Right renal pelvis (tissue), 4 donors: ENCODE data around the gene PPARA. TPM values are rescaled to one million over a fixed set of nuclear protein-coding genes. Genes with fewer than 3 reads are reported as not detected.

Source experiments
- DNase-seq, 4 donors: peaks; one replicate each; pipeline ENCODE4 v3.0.0-alpha.2; 2013; ENCODE audit warnings: low read depth in 4 of 4, low spot score in 3 of 4, missing footprints in 1 of 4
- polyA plus RNA-seq, 4 donors: library from polyadenylated mRNA; unstranded; fragments of 120-200 nt; gene quantifications; one replicate each; pipeline ENCODE4 v1.2.1, GENCODE V29; 2013; ENCODE audit not compliant: insufficient read length in 4 of 4

Gene PPARA
- polyA plus RNA-seq, 4 donors, result 25.7 to 31.6 (median 26.5) TPM

- no peak for DNase-seq
Observed at GRCh38 chr22:46140989-46141928, 9.1 kb upstream of the PPARA start.

DNA sequence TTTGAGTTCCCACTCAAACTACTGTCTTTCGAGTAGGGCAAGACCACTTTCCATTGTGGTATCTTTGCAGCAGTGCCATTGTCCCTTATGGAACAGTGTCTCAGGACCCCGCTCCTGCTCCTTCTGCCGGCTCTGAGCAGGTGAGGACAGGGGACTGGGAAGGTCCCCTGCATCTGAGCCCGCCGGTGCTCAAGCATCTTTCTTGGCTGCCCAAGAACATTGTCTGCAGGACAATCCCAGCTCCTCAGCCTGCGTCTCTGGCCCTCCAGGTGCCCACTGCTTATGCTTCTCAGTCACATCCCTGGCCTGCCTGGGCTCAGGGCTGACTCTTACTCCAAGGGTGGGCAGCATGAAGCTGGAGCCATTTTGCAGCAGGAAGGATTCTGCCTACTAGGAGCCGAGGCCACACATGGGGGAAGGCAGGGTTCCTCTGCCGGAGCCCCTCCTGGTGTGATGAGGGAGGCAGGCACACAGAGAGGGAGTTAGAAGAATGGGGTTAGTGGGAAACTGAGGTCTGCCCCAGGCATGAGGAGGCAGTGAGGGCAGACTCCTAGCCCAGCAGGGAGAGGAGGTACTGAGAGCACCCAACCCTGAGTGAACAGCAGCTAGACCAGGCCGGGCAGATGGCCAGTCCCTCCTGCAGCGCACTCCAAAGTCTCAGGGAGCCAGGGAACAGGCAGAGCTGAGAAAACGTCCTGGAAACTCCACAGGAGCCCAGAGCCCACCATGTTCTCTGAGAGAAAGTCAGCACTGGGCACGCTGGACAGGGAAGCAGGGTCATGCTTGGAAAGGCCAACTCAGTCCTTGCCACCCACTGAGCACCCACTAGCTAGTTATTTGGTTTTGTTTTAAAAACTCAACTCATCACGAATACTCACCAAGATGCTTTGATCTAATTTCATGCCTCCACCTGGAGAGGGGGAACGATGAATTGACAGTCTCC, 7.5 kb upstream of the PPARA start:
- no peak for DNase-seq

DNA sequence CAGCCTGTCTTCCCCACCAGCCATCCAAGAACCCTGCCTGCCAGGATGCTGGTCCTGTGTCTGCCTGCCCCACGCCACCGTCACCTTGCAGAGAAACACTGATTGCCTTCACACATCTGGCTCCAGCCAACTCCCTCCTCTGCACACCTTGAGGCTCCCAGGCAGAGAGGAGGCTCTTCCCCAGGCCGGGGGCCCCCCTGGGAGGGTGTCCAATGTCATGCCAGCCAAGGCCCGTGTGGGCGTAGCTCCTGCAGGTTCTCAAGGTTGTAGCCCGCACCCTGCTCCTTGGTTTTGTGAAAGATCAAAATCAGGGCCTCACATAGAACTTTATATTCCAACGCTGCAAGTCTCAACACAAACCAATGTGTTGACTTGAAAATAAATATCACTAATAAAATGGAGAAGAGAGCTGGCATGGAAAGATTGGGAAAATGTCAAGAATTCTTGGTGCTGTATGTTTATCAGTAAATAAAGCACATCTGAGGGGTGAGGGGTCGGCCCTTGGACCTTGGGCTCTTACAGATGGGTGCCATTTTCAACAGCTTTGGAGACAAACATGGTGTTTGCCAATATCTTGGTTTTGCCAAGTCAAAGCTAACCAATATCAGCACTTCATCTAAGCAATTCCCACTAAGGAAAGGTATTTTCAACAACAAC, 6.7 kb upstream of the PPARA start:
- DNase-seq, result no peak

GRCh38 chr22:46145361-46145851, 4.9 kb upstream of the PPARA start:
- no peak for DNase-seq

DNA sequence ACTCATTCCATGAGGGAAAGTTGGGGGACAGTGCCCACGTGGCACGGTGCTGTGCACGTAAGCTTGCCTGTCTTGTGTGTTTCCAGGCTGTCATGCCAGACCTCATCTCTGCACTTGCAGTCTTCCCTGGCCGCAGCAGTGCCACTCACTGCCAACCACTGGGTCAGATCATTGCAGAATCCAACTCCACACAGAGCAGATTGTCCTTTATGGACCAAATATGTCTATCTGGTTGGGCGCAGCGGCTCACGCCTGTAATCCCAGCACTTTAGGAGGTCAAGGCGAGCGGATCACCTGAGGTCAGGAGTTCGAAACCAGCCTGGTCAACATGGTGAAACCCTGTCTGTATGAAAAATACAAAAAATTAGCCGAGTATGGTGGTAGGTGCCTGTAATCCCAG, 4.4 kb upstream of the PPARA start:
- DNase-seq, result no peak

GRCh38 chr22:46146329-46146728, 4.0 kb upstream of the PPARA start:
- no peak for DNase-seq

DNA sequence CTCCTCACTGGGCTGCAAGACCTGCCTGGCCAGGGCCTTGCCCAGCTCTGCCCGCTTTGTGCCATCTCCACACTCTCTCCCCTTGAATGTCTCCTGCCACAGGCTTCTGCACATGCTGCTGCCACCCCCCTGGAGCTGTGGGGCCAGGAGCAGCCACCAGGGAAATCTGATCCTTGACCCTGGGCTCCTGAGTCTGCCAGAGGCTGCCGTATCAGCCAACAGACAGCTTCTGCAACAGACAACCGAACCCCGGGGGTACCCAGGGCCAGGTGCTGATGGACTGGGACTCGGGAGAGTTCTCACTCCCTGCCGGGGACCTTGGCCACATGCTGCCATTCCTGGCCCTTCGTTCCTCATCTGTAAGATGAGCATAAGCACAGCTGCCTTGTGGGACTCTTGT, 3.3 kb upstream of the PPARA start:
- no peak for DNase-seq

- DNase-seq, result no peak
Observed at GRCh38 chr22:46147471-46148267, 2.7 kb upstream of the PPARA start.

GRCh38 chr22:46148336-46148735, 2.0 kb upstream of the PPARA start:
- DNase-seq, result no peak

GRCh38 chr22:46148816-46149511, 1.4 kb upstream of the PPARA start:
- DNase-seq, result no peak

- DNase-seq, result no peak
Observed at GRCh38 chr22:46149512-46150033, 753 bp upstream of the PPARA start.

GRCh38 chr22:46150655-46151477, 540 bp downstream of the PPARA start:
- DNase-seq, result no peak

GRCh38 chr22:46153930-46154329, 3.6 kb downstream of the PPARA start:
- no peak for DNase-seq

DNA sequence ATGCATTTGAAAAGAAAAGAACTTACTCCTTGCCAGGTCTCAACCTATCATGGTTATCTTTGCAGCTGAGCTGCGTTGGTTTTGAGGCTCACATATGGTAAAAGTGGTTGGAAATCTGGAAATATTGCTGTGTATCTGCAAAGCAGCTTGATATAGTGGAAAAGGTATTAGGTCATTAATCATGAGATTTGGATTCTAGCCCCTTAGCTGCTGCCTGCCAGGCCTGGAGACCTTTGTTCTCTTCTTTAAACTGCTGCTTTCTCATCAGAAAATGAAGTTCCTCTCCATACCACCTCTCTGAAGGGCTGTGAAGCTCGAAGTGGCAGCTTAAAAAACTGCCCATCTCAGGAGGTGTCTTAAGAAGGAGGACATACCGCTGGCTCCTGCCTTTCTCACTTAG, 5.7 kb downstream of the PPARA start:
- no peak for DNase-seq

GRCh38 chr22:46158283-46158682, 8.0 kb downstream of the PPARA start:
- DNase-seq, result no peak

- DNase-seq, result no peak
Observed at GRCh38 chr22:46159212-46159611, 8.9 kb downstream of the PPARA start.

DNA sequence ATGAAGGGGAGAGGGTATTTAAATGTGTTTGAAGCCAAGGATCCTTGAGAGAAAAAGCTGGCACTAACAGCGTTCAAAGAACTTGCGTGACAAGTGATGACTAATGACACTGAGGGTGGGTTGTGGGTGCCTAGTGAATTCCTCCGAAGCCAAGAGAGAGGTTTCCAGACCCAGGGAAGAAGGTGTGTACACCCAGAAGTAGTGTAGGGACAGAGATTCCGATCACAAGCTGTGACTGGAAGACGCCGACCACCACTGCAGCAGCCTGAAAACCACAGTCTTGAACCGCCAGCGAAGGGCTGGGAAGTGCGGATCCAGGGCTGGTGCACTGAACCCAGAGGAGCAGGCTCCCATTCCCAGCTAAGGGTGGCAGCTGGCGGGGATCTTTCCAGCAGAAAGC, 9.5 kb downstream of the PPARA start:
- DNase-seq, result no peak

- DNase-seq, result no peak
Observed at GRCh38 chr22:46162285-46162684, 12.0 kb downstream of the PPARA start.
